Suprapubic skin (tissue), 4 donors: ENCODE results near the gene HBA1. TPM values are rescaled to one million over a fixed set of nuclear protein-coding genes. Genes with fewer than 3 reads are reported as not detected.
"Not testable (repeated sequence)": the region's sequence is repeated elsewhere in the genome, so short reads cannot be mapped to it uniquely, and the experiment has no call there.

Experiments
- DNase-seq, 2 donors: peaks; one replicate each; pipeline ENCODE4 v3.0.0-alpha.2; 2019; ENCODE audit warnings: low spot score in 2 of 2
- H3K27ac ChIP-seq: fragments of 200-600 bp; sonication (generic); one replicate; pipeline ENCODE4 v1.5.1; 2019
- H3K27me3 ChIP-seq: fragments of 200-600 bp; sonication (generic); one replicate; pipeline ENCODE4 v1.5.1; 2019
- H3K36me3 ChIP-seq: fragments of 200-600 bp; sonication (generic); one replicate; pipeline ENCODE4 v1.5.1; 2019
- H3K4me1 ChIP-seq: fragments of 200-600 bp; sonication (generic); one replicate; pipeline ENCODE4 v1.5.1; 2019
- H3K4me3 ChIP-seq: fragments of 200-600 bp; sonication (generic); one replicate; pipeline ENCODE4 v1.5.1; 2019; ENCODE audit warnings: mild to moderate bottlenecking
- H3K9me3 ChIP-seq: fragments of 200-600 bp; sonication (generic); one replicate; pipeline ENCODE4 v1.5.1; 2019
- CTCF ChIP-seq, 2 donors: fragments of 200-600 bp in 1 of 2; fragments of 450-650 bp in 1 of 2; sonication (generic) in 1 of 2; IDR thresholded peaks; one replicate each; pipeline ENCODE4 v1.5.1; 2016 to 2019; ENCODE audit warnings: antibody characterized with exemption in 2 of 2, mild to moderate bottlenecking in 1 of 2, moderate library complexity in 1 of 2
- EP300 ChIP-seq: sonication (generic); formaldehyde crosslinking; IDR thresholded peaks from one replicate; pipeline ENCODE4 v1.6.1; 2017; ENCODE audit warnings: antibody characterized with exemption
- POLR2A ChIP-seq, 2 donors: fragments of 450-650 bp; IDR thresholded peaks; one replicate each; pipeline ENCODE4 v1.6.1; 2017; ENCODE audit warnings: antibody characterized with exemption in 2 of 2, mild to moderate bottlenecking in 2 of 2, moderate library complexity in 2 of 2
- POLR2AphosphoS5 ChIP-seq, 3 donors: sonication (generic); formaldehyde crosslinking; IDR thresholded peaks; one replicate each; pipeline ENCODE4 v1.6.1; 2017; ENCODE audit warnings: antibody characterized with exemption in 3 of 3
- WGBS: methylation state at CpG from one replicate; pipeline ENCODE4 v1.1.5; 2018; 5-methylcytosine and 5-hydroxymethylcytosine counted together
- total RNA-seq, 4 donors: library from RNA; depleted of rRNA; stranded (reverse); fragments of >200 nt; gene quantifications; one replicate each; pipeline ENCODE4 v1.1.0, GENCODE V29; 2016

The HBA1 gene
- total RNA-seq, 4 donors from 2014 or later, result 10.5 to 265 (median 77.7) TPM

DNA sequence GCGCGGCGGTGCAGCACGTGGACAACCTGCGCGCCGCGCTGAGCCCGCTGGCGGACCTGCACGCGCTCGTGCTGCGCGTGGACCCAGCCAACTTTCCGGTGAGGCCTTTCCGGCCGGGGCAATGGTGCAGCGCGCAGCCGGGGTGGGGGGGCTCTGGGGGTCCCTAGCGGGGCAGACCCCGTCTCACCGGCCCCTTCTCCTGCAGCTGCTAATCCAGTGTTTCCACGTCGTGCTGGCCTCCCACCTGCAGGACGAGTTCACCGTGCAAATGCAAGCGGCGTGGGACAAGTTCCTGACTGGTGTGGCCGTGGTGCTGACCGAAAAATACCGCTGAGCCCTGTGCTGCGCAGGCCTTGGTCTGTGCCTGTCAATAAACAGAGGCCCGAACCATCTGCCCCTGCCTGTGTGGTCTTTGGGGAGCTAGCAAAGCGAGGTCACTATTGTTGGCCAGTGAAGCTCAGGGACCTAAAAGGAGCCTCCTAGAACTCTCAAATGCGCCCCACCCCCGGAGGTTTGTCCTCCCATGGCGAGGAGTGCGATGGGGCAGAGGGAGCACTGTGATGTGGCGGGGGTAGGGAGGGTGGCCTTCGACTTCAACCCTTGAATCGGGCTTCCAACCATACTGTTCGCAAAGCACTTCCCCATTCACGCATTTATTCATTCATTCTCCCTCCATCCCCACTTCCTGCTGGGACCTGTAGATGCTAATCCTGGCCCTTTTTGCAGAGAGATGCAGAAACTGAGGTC lies 9.9 kb upstream of the HBA1 start:
- peaks cover 18% of the 10 kb centered on the region for H3K4me1 ChIP-seq
- H3K9me3 ChIP-seq, result no peaks in the 10 kb centered on the region
- H3K27me3 ChIP-seq, result peaks cover 72% of the 10 kb centered on the region
- TF ChIP-seq POLR2A (IDR thresholded peaks at IDR 0.05) (no peak), EP300 (no peak), POLR2AphosphoS5 (IDR thresholded peaks at IDR 0.05) (no peak), CTCF (IDR thresholded peaks at IDR 0.05) (no peak)
- WGBS, result 8% methylated on average over 18 of the region's 45 CpGs
- no peaks in the 10 kb centered on the region for H3K36me3 ChIP-seq
- no peak for DNase-seq
- no peak overlapping the region for H3K27ac ChIP-seq
- H3K4me3 ChIP-seq, result peak overlapping the region; percentile 25

GRCh38 chr16:167122-167690 lies 9.3 kb upstream of the HBA1 start:
- WGBS, result 19% methylated on average over 11 of the region's 11 CpGs
- no peaks in the 10 kb centered on the region for H3K9me3 ChIP-seq
- H3K36me3 ChIP-seq, result no peaks in the 10 kb centered on the region
- no peak overlapping the region for H3K27ac ChIP-seq
- peaks cover 77% of the 10 kb centered on the region for H3K27me3 ChIP-seq
- H3K4me1 ChIP-seq, result peaks cover 18% of the 10 kb centered on the region
- no peak for DNase-seq
- no peak for TF ChIP-seq POLR2AphosphoS5 (IDR thresholded peaks at IDR 0.05)
- TF ChIP-seq EP300, result no peak
- TF ChIP-seq CTCF (IDR thresholded peaks at IDR 0.05), result no peak
- no peak for TF ChIP-seq POLR2A (IDR thresholded peaks at IDR 0.05)
- no peak overlapping the region for H3K4me3 ChIP-seq

- DNase-seq, result no peak
- no peaks in the 10 kb centered on the region for H3K36me3 ChIP-seq
- no peak overlapping the region for H3K4me3 ChIP-seq
- WGBS, result 76% methylated on average over 5 of the region's 6 CpGs
- TF ChIP-seq CTCF (IDR thresholded peaks at IDR 0.05) (no peak), EP300 (no peak)
- H3K4me1 ChIP-seq, result peaks cover 18% of the 10 kb centered on the region
- no peak overlapping the region for H3K27ac ChIP-seq
- no peaks in the 10 kb centered on the region for H3K9me3 ChIP-seq
- H3K27me3 ChIP-seq, result peaks cover 73% of the 10 kb centered on the region
Observed at GRCh38 chr16:168424-168823, 8.1 kb upstream of the HBA1 start.

DNA sequence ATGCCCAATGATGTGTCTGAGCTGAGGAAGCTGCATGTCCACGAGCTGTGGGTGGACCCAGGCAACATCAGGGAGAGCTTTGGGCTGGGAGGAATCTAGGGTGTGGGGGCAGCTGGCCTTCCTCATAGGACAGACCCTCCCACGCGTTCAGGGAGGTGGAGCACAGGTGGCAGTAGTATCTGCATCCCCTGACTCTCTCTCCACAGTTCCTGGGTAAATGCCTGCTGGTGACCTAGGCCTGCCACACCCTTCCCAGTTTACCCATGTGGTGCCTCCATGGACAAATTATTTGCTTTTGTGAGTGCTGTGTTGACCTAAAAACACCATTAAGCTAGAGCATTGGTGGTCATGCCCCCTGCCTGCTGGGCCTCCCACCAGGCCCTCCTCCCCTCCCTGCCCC lies 7.5 kb upstream of the HBA1 start:
- Histone ChIP-seq H3K4me1 (peaks cover 18% of the 10 kb centered on the region), H3K9me3 (no peaks in the 10 kb centered on the region), H3K27me3 (peaks cover 75% of the 10 kb centered on the region), H3K36me3 (no peaks in the 10 kb centered on the region), H3K27ac (no peak overlapping the region), H3K4me3 (no peak overlapping the region)
- DNase-seq, result no peak
- TF ChIP-seq POLR2AphosphoS5 (IDR thresholded peaks at IDR 0.05) (no peak), CTCF (IDR thresholded peaks at IDR 0.05) (no peak), POLR2A (IDR thresholded peaks at IDR 0.05) (no peak), EP300 (no peak)
- WGBS, result no CpG with 5 or more reads among the region's 3 CpGs

- Histone ChIP-seq H3K4me1 (peaks cover 20% of the 10 kb centered on the region), H3K27me3 (peaks cover 81% of the 10 kb centered on the region)
- H3K27ac ChIP-seq, H3K4me3 ChIP-seq, DNase-seq, H3K9me3 ChIP-seq, H3K36me3 ChIP-seq: not testable (repeated sequence)
- WGBS, result 4% methylated on average over 4 of the region's 5 CpGs
Observed at GRCh38 chr16:170088-170507, 6.4 kb upstream of the HBA1 start.
